Lower leg skin (tissue), 4 donors: ENCODE results near the gene NT5DC4. TPM values are rescaled to one million over a fixed set of nuclear protein-coding genes. Genes with fewer than 3 reads are reported as not detected.

Experiments
- DNase-seq, 2 donors: peaks; one replicate each; pipeline ENCODE4 v3.0.0-alpha.2; 2019; ENCODE audit warnings: low spot score in 2 of 2
- H3K4me3 ChIP-seq: fragments of 200-600 bp; sonication (generic); 2 replicates; pipeline ENCODE4 v1.5.1; 2017; ENCODE audit warnings: mild to moderate bottlenecking, low read depth; ENCODE audit not compliant: poor library complexity, severe bottlenecking
- POLR2A ChIP-seq, 2 donors: fragments of 450-650 bp; IDR thresholded peaks; one replicate each; pipeline ENCODE4 v1.6.1; 2016 to 2017; ENCODE audit warnings: antibody characterized with exemption in 2 of 2, mild to moderate bottlenecking in 1 of 2, moderate library complexity in 1 of 2
- WGBS, 2 donors: methylation state at CpG; one replicate each; pipeline ENCODE4 v1.1.5; 2018; 5-methylcytosine and 5-hydroxymethylcytosine counted together
- intact Hi-C: fragments of 100-400 bp; cut with DNase I; formaldehyde crosslinking; loops from one replicate; pipeline ENCODE4 v1.15.0; 2023; ENCODE audit warnings: low total_unique reads
- total RNA-seq, 4 donors: library from RNA; depleted of rRNA; stranded (reverse); fragments of >200 nt; gene quantifications; one replicate each; pipeline ENCODE4 v1.1.0, GENCODE V29; 2016
- TF ChIP-seq, protein P1 (sequence below), 3 donors: fragments of 450-650 bp; IDR thresholded peaks; one replicate each; pipeline ENCODE4 v1.5.1; 2016; ENCODE audit warnings: antibody characterized with exemption in 3 of 3, mild to moderate bottlenecking in 3 of 3, moderate library complexity in 2 of 3

The NT5DC4 gene
- not detected for total RNA-seq

DNA sequence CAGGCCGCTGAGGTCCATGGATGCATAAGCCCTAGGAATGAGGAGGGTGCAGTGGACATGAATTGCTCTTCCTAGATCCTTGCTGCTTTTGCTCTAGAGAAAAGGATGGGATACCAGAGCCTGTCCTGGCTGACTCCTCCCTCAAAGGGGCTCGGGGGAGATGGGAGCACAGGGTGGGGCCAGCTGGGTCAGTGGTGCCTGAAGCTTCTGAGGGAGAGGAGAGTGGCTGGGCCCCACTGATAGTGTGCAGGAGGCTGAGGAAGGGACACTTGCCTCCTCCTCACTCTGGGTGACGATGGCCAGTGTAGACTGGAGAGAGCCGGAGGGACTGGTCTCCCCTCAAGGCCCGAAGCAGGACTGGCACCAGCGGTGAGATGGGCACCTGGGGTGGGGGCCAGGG is at the start of gene NT5DC4:
TSS of gene NT5DC4 (plus strand) at position 236 of the 400 bp plus-strand sequence. CDS start at position 296, 60 bp downstream.
- 84 to 93% methylated on average over 6 of the region's 6 CpGs for WGBS, 2 donors
- intact Hi-C loops, result loop anchor here (10.0 kb wide), 1 partner anchor 236 kb away; the partner anchor contains the start of gene TTL
- DNase-seq, result no peak
- H3K4me3 ChIP-seq, result no peak within 1 kb of the TSS
- TF ChIP-seq POLR2A (IDR thresholded peaks at IDR 0.05), result no peak
- TF ChIP-seq, protein P1, sequence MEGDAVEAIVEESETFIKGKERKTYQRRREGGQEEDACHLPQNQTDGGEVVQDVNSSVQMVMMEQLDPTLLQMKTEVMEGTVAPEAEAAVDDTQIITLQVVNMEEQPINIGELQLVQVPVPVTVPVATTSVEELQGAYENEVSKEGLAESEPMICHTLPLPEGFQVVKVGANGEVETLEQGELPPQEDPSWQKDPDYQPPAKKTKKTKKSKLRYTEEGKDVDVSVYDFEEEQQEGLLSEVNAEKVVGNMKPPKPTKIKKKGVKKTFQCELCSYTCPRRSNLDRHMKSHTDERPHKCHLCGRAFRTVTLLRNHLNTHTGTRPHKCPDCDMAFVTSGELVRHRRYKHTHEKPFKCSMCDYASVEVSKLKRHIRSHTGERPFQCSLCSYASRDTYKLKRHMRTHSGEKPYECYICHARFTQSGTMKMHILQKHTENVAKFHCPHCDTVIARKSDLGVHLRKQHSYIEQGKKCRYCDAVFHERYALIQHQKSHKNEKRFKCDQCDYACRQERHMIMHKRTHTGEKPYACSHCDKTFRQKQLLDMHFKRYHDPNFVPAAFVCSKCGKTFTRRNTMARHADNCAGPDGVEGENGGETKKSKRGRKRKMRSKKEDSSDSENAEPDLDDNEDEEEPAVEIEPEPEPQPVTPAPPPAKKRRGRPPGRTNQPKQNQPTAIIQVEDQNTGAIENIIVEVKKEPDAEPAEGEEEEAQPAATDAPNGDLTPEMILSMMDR (IDR thresholded peaks at IDR 0.05), result no peak

DNA sequence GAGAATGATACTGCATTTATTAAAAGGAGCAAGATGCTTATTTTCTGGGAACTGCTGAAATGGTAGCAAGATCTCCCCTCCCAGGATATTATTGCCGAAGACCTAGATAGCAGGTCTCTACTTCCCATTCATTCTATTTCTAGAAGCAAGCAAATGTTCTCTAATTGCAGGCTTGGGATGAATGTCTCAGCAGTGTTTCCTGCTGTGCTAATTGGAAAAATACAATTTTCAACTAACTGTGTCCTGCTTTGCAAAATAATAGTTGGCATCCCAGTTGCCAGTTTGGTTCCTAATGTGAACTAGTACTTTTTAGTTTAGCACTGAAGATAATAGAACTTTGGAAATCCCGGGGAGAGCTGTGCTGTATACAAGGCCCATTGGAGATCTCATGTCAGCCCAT is 49.0 kb upstream of the NT5DC4 start:
- 81 to 83% methylated on average over 2 of the region's 2 CpGs for WGBS, 2 donors
- intact Hi-C loops, result no loop called here
- H3K4me3 ChIP-seq, result no peak overlapping the region
- TF ChIP-seq, protein P1 (IDR thresholded peaks at IDR 0.05), result no peak
- DNase-seq, result no peak

GRCh38 chr2:112673008-112673407 is 47.8 kb upstream of the NT5DC4 start:
- WGBS, 2 donors, result 93 to 100% methylated on average over 1 of the region's 1 CpG
- intact Hi-C loops, result no loop called here
- TF ChIP-seq, protein P1 (IDR thresholded peaks at IDR 0.05), result no peak
- no peak for TF ChIP-seq POLR2A (IDR thresholded peaks at IDR 0.05)
- DNase-seq, result no peak
- no peak overlapping the region for H3K4me3 ChIP-seq

GRCh38 chr2:112674229-112674628 is 46.6 kb upstream of the NT5DC4 start:
- no peak for TF ChIP-seq POLR2A (IDR thresholded peaks at IDR 0.05)
- TF ChIP-seq, protein P1 (IDR thresholded peaks at IDR 0.05), result no peak
- WGBS, 2 donors, result 66 to 67% methylated on average over 12 of the region's 12 CpGs
- DNase-seq, result peak; percentile 61 to 90
- intact Hi-C loops, result no loop called here
- no peak overlapping the region for H3K4me3 ChIP-seq

- peak in 1 of 2 donors; percentile 49 for DNase-seq
- 18 to 20% methylated on average over 3 of the region's 3 CpGs for WGBS, 2 donors
- no peak for TF ChIP-seq POLR2A (IDR thresholded peaks at IDR 0.05)
- TF ChIP-seq, protein P1 (IDR thresholded peaks at IDR 0.05), result no peak
- no peak overlapping the region for H3K4me3 ChIP-seq
- intact Hi-C loops, result no loop called here
These were observed 41.3 kb upstream of the NT5DC4 start for GRCh38 chr2:112679484-112679883.

- TF ChIP-seq, protein P1 (IDR thresholded peaks at IDR 0.05), result no peak
- TF ChIP-seq POLR2A (IDR thresholded peaks at IDR 0.05), result no peak
These were observed 40.1 kb upstream of the NT5DC4 start for GRCh38 chr2:112680666-112681101.

More at GRCh38 chr2:112680666-112681101, 40.1 kb upstream of the NT5DC4 start:
- no peak overlapping the region for H3K4me3 ChIP-seq
- no peak for DNase-seq
- whole genome bisulfite sequencing, 2 donors, result 36 to 44% methylated on average over 5 of the region's 5 CpGs
- intact Hi-C loops, result no loop called here
